Measurements from ENCODE around the gene TXNIP. TPM values are rescaled to one million over a fixed set of nuclear protein-coding genes. Genes with fewer than 3 reads are reported as not detected.

The TXNIP gene
- total RNA-seq, 1 donor = 69.5 TPM

DNA sequence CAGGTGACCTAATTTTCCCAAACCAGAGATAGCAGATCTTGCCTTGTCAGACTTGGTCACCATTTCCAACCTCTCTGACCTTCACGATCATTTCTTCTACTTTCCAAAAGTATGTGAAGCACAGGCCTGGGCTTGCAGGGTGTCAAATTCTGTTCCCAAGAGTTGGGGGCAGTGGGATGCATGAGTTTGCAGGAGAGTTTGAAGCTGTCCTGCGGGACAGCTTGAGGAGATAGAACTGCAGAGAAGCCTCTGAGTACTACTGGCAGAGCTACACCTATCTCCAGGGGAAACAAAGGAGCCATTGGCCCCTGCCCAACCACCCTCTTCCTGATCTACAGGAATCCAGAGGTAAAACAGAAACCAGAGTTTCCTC is 11.3 kb downstream of the TXNIP start:
- TF ChIP-seq, protein P1, sequence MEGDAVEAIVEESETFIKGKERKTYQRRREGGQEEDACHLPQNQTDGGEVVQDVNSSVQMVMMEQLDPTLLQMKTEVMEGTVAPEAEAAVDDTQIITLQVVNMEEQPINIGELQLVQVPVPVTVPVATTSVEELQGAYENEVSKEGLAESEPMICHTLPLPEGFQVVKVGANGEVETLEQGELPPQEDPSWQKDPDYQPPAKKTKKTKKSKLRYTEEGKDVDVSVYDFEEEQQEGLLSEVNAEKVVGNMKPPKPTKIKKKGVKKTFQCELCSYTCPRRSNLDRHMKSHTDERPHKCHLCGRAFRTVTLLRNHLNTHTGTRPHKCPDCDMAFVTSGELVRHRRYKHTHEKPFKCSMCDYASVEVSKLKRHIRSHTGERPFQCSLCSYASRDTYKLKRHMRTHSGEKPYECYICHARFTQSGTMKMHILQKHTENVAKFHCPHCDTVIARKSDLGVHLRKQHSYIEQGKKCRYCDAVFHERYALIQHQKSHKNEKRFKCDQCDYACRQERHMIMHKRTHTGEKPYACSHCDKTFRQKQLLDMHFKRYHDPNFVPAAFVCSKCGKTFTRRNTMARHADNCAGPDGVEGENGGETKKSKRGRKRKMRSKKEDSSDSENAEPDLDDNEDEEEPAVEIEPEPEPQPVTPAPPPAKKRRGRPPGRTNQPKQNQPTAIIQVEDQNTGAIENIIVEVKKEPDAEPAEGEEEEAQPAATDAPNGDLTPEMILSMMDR (IDR thresholded peaks at IDR 0.05; ENCODE audit: insufficient read depth, low read depth, low read length) = no peak
- H3K4me3 ChIP-seq (ENCODE audit: low read depth, low read length) = no peak overlapping the region
- no peak for DNase-seq (ENCODE audit: low read depth)

DNA sequence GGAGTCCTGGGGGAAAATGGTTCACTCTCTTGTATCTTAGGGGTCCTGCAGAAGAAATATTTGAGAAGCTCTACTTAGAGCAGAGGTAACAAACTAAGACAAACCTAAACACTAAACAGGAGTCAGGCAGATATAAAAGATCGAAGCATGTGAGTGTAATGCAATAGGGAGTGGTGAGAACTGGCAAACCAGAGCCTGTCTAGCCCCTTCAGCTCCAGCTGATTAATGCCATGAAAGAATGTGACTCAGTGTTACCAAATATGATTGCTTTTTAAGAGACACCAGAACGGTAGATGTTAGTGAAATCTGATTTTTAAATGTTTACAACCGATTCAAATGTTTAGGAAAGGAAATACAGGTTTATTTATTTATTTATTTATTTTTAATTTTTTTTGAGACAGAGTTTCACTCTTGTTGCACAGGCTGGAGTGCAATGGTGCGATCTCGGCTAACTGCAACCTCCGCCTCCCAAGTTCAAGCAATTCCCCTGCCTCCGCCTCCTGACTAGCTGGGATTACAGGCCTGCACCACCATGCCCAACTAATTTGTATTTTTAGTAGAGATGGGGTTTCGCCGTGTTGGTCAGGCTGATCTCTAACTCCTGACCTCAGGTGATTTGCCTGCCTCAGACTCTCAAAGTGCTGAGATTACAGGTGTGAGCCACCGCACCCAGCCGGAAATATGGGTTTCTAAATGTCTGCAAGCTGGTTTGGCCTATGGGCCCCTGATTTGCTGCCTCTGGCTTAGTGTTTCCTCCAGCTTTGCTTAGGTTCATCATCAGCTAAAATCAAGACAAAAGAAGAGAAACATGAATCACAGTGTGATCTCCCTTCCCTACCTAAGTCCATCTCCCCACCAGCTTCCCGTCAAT is 12.2 kb downstream of the TXNIP start:
- DNase-seq (ENCODE audit: low read depth) = no peak
- TF ChIP-seq, protein P1 (IDR thresholded peaks at IDR 0.05; ENCODE audit: insufficient read depth, low read depth, low read length) = no peak
- no peak overlapping the region for H3K4me3 ChIP-seq (ENCODE audit: low read depth, low read length)

DNA sequence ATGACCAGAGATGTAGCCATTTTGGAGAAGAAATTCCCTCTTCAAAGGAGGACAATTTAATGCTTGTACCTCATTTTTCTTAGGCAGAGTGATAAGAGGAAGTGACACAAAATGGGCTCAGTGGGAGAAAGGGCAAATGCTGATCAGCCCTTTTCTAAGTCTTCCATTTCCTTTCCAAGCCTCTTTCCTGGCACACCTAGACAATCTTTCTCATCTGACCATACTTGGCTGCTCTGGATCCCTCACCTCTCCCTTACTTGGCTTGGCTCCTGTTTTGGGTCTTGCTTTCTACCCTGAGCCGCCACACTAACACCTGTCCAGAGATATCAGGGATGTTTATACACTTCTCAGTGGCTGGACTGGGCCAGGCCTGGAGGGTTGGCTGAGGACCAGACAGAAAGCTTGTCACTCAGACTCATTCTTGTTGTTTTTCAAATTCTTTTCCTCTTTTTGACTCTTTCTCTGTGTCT is 13.1 kb downstream of the TXNIP start:
- DNase-seq (ENCODE audit: low read depth) = no peak
- no peak overlapping the region for H3K4me3 ChIP-seq (ENCODE audit: low read depth, low read length)
- TF ChIP-seq, protein P1 (IDR thresholded peaks at IDR 0.05; ENCODE audit: insufficient read depth, low read depth, low read length) = no peak

DNA sequence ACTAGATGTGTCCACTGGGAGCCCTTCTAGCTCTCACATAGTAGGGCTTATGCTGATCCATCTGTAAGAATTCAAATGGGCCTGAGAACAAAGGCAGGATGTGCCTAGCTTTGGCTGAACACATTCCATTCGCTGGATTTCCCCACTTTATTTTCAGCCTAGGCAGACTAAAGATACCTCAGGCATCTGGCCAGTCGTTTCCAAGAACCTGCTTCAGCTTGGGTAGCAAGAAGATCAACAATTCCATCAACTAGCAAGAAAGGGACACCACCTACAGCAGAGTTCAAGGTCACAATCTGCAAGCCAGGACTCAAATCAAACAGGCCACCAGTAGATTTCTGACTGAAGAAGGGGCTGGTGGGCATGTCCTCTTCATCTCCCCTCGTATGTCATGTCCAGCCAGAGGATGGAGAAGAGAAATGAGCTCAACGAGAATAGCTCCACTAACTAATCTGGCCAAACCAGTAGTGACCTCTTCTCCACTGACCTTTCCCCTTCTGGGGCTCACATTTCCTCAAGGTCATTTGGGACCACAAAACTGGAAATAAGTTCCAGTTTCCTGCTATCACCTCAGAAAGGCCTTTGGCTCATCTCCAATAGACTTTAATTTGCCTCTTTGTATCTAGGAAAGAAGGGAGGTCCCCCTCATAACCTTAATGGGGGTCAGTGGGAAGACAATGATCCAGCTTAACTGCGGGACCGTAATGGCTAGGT is 14.2 kb downstream of the TXNIP start:
- DNase-seq (ENCODE audit: low read depth) = no peak
- no peak overlapping the region for H3K4me3 ChIP-seq (ENCODE audit: low read depth, low read length)
- TF ChIP-seq, protein P1 (IDR thresholded peaks at IDR 0.05; ENCODE audit: insufficient read depth, low read depth, low read length) = no peak

DNA sequence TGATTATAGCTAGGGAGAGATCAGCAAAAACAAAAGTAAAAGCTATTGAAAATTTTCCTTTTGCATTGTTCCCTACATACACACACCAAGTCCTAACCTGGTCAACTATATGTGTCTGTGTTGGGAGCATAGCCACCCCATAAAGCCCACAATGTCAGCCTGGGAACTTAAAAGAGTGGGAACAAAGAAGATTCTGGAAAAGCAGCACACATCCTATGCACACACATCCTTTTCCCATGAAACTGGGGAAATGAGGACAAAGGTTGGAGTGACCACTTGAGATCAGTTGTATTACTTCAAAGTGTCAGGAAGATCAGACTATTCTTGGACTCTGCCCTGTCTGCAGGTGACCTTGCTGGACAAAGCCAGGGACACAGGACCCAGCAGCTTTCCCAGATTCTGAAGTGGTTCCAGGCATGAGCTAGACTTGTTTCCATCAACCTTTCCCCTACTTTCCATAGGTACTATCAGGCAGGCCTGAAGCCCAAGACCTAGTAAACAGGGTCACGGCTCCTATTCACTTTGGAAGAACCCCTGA is 15.9 kb downstream of the TXNIP start:
- no peak for DNase-seq (ENCODE audit: low read depth)
- no peak overlapping the region for H3K4me3 ChIP-seq (ENCODE audit: low read depth, low read length)
- TF ChIP-seq, protein P1 (IDR thresholded peaks at IDR 0.05; ENCODE audit: insufficient read depth, low read depth, low read length) = no peak

DNA sequence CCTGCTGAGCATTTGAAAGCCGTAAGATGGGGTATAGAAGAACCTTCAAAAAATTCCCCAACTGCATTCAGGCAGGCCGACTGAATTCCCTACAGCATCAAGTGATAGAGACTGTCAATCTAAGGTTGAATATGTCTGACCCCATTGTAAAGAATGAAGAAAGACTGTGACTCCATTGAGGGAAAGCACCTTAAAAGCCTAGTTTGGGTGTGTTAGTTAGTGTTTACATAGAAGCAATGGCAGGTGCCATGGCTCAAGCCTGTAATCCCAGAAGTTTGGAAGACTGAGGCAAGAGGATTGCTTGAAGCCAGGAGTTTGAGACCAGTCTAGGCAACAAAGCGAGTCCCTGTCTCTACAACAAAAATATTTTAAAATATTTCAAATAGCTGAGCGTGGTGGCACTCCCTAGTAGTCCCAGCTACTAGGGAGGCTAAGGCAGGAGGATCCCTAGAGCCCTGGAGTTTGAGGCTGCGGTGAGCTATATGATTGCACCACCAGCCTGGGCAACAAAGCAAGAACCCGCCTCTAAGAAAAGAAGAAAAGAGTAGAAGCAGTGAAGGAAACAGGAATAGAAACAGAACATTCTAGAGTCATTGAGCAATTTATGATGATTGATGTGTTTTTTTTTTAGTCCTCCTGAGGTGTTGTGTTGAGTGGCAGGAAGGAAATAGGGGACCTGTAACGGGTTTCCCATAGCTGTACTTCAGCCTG is 16.5 kb downstream of the TXNIP start:
- no peak for DNase-seq (ENCODE audit: low read depth)

More for the DNA sequence above, 16.5 kb downstream of the TXNIP start:
- TF ChIP-seq, protein P1 (IDR thresholded peaks at IDR 0.05; ENCODE audit: insufficient read depth, low read depth, low read length) = no peak
- no peak overlapping the region for H3K4me3 ChIP-seq (ENCODE audit: low read depth, low read length)

Measured in fibroblast of villous mesenchyme (primary cell).